ENCODE results near the gene PSMA2.
A peak's percentile ranks its signal among the peaks of the same experiment; 100 is the strongest.
"Not testable (repeated sequence)": the region's sequence is repeated elsewhere in the genome, so short reads cannot be mapped to it uniquely, and the experiment has no call there.

Gene PSMA2

GRCh38 chr7:42893346-42894240, 38.4 kb downstream of the PSMA2 start:
- DNase-seq = no peak

GRCh38 chr7:42886893-42887505, 45.0 kb downstream of the PSMA2 start:
- no peak for DNase-seq

GRCh38 chr7:42886129-42886528, 45.8 kb downstream of the PSMA2 start:
- no peak for DNase-seq

GRCh38 chr7:42885183-42885582, 46.8 kb downstream of the PSMA2 start:
- not testable (repeated sequence) for DNase-seq

- no peak for DNase-seq
Observed at GRCh38 chr7:42883950-42884349, 48.0 kb downstream of the PSMA2 start.

- DNase-seq = no peak
Observed at GRCh38 chr7:42880392-42880791, 51.6 kb downstream of the PSMA2 start.

GRCh38 chr7:42878303-42878702, 53.7 kb downstream of the PSMA2 start:
- no peak for DNase-seq

- DNase-seq = no peak
Observed at GRCh38 chr7:42877862-42878261, 54.1 kb downstream of the PSMA2 start.

- peak; percentile 75 for DNase-seq
Observed at GRCh38 chr7:42876182-42877068, 55.5 kb downstream of the PSMA2 start.

GRCh38 chr7:42869131-42870020, 62.6 kb downstream of the PSMA2 start:
- no peak for DNase-seq

- DNase-seq = no peak
Observed at GRCh38 chr7:42868480-42868879, 63.5 kb downstream of the PSMA2 start.

Measured in activated CD8-positive, alpha-beta memory T cell treated with anti-CD3 and anti-CD28 coated beads for 24 hours (primary cell).